Eye (tissue), 1 donor: ENCODE data around the gene DRAM2.
A peak's percentile ranks its signal among the peaks of the same experiment; 100 is the strongest.
"Not testable (repeated sequence)": the region's sequence is repeated elsewhere in the genome, so short reads cannot be mapped to it uniquely, and the experiment has no call there.

Experiments used
- DNase-seq: peaks from one replicate; pipeline ENCODE4 v3.0.0-alpha.2; 2015

DRAM2 gene

DNA sequence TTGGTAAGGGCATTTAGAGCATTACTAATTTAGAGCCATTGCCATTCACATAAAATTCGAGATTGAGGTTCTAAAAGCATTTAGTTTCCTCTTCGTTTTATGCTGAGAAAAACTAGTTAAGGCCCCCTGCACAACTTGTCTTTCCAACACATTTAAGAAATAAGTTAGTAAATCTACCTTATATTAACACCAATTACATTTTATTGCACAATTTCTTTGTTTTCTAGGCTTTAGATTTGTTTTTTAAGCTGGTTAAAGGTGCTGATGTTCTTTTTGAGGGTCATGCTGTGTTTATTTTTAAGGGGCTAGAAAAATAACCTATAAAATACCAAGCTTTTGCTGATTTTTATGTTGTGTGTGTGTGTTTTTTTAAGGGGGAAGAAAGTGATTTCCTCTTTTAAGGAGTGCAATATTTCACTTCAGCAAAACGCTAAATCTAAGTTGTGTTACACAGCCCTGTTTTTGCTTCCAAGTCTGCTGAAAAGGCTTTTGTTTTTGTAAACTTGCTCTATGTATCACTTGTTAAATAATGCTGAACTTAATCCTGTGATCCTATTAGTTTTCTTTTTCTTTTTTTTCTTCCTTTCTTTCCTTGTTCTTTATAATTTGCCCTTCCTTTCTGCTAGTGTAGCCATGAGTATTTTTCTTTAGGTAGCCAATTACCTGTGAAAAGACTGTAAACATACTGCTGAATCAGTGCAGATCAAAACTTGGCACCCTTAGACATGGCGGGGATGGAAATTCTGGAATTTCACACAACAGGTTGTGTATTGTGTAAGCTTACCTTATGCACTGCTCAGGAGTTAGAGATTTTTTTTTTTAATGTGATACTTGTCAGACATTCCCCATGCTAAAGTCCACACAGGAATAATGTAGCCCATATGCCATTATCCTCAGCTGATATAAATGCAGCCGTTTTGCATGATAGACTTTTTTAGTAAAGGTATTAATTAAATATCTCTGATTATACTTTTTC, 1.6 kb upstream of the DRAM2 start:
- DNase-seq, result no peak

DNA sequence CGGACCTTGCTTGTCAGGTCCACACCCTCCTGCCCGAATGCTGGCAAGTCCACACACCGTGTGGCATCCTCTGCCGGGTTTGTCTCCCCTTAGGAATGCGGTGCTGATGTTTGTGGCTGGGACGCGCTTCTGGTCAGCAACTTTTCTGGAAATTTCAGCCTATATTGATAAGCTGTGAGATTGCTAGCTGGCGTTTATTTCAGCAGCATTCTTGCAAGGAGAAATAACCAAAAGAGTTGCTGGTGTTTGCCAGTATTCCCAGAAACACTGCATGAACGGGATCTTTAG, 731 bp upstream of the DRAM2 start:
- no peak for DNase-seq

- peak; percentile 94 for DNase-seq
These were observed 453 bp downstream of the DRAM2 start for GRCh38 chr1:111139324-111139955.

GRCh38 chr1:111133866-111134265, 6.0 kb downstream of the DRAM2 start:
- DNase-seq, result no peak

DNA sequence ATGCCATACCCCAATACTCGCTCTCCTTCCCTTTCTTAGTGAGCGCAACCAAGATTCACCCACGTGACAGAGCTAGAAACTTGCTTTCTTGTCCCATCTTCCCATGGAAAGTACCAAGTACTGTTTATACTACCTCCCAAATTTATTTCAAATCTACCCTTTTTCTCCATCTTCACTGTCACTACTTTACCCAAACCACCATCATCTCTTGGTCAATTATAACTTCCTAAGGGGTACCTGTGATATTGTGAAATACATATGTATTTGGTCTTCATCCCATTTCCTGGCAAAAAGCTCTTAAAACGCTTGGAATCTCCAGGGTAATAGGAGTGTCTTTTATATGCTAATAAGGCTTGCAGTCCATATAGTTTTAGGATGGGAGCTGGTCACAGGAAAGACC, 8.2 kb downstream of the DRAM2 start:
- DNase-seq, result no peak

- DNase-seq, result no peak
These were observed 10.5 kb downstream of the DRAM2 start for GRCh38 chr1:111129376-111129775.

- DNase-seq, result no peak
These were observed 11.8 kb downstream of the DRAM2 start for GRCh38 chr1:111127923-111128643.

GRCh38 chr1:111126354-111126753, 13.5 kb downstream of the DRAM2 start:
- DNase-seq, result no peak

GRCh38 chr1:111116496-111116895, 23.4 kb downstream of the DRAM2 start:
- no peak for DNase-seq

DNA sequence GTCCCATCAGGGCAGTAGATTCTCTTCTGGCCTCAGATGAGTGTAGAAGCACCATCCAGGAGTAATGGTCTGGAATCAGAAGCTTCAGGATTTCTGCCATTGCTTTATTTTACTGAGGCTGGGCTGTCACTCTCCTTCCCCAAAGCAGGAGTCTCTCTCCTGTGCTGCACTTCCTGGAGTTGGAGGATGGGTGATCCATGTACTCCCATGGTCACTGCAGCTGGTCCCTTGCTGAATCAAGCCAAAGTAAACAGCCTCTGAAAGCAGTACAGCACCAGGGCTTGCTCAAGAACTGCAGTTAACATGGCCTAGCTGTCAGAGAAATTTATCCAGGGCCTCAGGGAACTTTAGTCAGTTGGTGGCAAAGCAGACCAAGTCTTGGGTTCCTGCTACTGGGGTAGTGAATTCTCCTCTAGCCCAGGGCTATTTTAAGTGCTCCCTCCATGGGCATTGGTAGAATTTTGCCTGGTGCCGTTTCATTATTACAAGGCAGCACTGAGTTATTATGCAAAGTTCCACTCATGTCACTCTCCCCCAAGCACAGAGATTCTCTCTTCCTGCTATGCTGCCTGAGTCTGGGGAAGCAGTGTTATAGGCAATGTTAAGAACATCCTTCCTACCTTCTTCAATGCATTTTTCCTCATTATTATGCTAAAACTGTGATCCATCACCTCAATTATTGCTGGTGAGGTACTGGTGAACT, 29.5 kb downstream of the DRAM2 start:
- DNase-seq, result no peak

GRCh38 chr1:111104981-111105380, 34.9 kb downstream of the DRAM2 start:
- DNase-seq, result no peak

DNA sequence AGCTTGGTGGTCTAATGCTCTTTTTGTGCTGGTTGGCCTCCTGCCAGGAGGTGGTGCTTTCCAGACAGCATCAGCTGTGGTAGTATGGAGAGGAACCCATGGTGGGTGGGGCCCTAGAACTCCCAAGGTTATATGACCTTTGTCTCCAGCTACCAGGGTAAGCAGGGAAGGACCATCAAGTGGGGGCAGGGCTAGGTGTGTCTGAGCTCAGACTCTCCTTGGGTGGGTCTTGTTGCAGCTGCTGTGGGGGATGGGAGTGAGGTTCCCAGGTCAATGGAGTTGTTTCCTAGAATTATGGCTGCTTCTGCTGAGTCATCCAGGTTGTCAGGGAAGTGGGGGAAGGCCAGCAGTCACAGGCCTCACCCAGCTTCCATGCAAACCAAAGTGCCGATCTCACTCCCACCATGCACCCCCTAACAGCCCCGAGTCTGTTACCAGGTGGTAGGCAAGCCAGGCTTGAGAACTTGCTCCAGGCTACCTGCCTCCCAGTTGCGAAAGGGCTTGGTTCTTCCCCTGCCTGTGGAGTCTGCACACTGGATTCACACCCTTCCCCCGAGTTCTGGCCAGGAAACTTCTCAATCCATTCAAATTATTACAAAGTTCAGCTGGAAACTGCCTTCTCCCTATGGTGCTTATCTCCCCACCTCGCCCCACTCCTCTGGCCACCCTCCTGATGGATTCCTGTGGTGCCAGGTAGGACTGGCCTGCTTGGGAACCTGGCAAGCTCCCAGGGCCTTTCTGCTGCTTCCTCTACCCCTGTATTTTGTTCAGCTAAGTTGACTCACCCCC, 37.8 kb downstream of the DRAM2 start:
- DNase-seq, result no peak

- DNase-seq, result no peak
These were observed 40.6 kb downstream of the DRAM2 start for GRCh38 chr1:111099289-111099688.

DNA sequence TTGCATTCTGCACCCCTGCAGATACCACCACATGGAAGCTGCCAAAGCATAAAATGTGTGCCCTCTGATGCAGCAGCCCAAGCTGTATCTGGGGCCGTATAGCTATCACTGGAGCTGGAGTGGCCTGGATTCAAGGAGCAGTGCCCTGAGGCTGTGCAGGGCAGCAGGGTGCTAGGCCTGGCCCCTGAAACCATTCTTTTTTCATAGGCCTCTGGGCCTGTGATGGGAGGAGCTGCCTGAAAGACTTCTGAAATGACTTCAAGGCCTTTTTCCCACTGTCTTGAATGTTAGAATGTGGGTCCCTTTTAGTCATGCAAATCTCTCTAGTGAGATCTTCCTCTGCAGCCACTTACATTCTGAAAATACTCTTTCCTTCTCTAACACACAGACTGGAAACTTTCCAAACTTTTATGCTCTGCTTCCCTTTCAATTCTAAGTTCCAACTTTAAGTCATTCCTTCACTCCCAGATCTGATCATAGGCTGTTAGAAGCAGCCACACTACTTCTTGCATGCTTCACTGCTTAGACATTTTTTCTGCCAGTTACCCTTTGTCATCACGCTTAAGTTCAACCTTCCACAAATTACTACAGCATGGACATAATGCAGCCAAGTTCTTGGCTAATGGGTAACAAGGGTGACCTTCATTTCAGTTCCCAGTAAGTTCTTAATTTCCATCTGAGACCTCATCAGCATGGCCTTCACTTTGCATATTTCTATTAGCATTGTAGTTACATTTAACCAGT, 42.4 kb downstream of the DRAM2 start:
- DNase-seq, result no peak

DNA sequence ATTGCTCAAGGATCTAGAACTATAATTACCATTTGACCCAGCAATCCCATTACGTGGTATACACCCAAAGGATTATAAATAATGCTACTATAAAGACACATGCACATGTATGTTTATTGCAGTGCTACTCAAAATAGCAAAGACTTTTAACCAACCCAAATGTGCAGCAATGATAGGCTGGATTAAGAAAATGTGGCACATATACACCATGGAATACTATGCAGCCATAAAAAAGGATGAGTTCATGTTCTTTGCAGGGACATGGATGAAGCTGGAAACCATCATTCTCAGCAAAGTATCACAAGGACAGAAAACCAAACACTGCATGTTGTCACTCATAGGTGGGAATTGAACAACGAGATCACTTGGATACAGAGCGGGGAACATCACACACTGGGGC, 44.5 kb downstream of the DRAM2 start:
- DNase-seq, result not testable (repeated sequence)

DNA sequence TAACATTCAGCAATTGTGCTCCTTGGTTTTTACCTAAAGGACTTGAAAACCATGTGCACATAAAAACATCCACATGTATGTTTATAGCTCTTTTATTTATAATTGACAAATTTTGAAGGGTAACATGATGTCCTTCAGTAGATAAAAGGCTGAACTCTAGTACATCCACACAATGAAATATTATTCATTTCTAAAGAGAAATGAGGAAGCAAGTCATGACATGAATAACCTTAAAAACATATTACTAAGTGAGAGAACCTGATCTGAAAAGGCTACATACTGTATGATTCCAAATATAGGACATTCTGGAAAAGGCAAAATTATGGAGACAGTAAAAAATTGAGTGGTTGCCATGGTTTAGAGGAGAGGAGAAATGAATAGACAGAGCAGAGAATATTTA, 50.3 kb downstream of the DRAM2 start:
- no peak for DNase-seq

DNA sequence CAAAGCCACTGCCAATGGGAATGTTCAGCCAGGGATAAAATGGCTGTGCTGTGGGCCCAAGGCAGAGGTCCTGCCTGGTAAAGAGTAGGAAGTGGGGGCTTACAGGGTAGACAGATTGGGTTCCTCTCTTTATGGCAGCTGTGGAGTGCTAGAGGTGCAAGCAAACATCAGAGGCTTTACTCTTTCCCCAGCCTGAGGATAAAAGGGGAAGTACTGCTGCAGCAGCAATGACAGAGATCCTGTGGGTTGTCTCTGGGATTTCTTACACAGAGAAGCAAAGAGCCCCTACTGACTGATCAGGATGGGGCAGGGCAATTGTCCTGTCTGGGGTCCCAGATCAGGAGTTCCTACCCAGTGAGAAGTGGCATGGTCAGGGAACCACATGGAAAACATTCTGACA, 54.2 kb downstream of the DRAM2 start:
- no peak for DNase-seq

DNA sequence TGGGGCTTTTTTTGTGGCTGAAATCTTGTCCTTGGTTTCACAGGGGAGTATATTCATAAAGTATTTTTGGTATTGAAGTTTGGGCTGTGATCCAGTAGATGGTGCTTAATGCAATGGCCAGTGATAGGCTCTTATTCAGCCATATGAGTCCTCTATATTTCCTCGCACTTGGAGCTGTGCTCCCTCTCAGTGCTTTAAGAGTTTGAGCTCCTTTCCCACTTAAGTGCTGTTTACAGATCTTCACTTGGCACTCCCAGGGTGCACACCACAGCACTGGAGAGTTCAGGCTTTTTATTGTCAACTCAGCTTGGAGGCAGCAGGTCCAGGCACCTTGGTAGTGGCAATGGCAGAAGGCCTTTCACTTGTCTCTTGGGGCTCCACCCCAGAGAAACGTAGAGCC, 54.9 kb downstream of the DRAM2 start:
- DNase-seq, result no peak

GRCh38 chr1:111082421-111083203, 57.3 kb downstream of the DRAM2 start:
- DNase-seq, result no peak

- not testable (repeated sequence) for DNase-seq
These were observed 60.6 kb downstream of the DRAM2 start for GRCh38 chr1:111079329-111079728.

GRCh38 chr1:111077312-111077711, 62.6 kb downstream of the DRAM2 start:
- DNase-seq, result not testable (repeated sequence)
